Colonic mucosa (tissue), 4 donors: Measurements from ENCODE around the gene OR5K4. TPM values are rescaled to one million over a fixed set of nuclear protein-coding genes. Genes with fewer than 3 reads are reported as not detected.

Experiments used
- DNase-seq: peaks from one replicate; pipeline ENCODE4 v3.0.0-alpha.2; 2020
- H3K27ac ChIP-seq: fragments of 200-600 bp; one replicate; pipeline ENCODE4 v1.8.0; 2021
- H3K27me3 ChIP-seq: fragments of 200-600 bp; one replicate; pipeline ENCODE4 v1.8.0; 2021
- H3K36me3 ChIP-seq: fragments of 200-600 bp; one replicate; pipeline ENCODE4 v1.8.0; 2021
- H3K4me1 ChIP-seq: fragments of 200-600 bp; one replicate; pipeline ENCODE4 v1.8.0; 2021; ENCODE audit warnings: mild to moderate bottlenecking
- H3K4me3 ChIP-seq: fragments of 200-600 bp; one replicate; pipeline ENCODE4 v1.8.0; 2021
- H3K9ac ChIP-seq, 2 donors: one replicate each; pipeline ENCODE4 v1.7.0; 2013; ENCODE audit warnings: control low read depth in 2 of 2, low read depth in 2 of 2, low read length in 2 of 2
- H3K9me3 ChIP-seq: fragments of 200-600 bp; one replicate; pipeline ENCODE4 v1.8.0; 2021
- CTCF ChIP-seq: fragments of 200-600 bp; IDR thresholded peaks from one replicate; pipeline ENCODE4 v1.8.0; 2022; ENCODE audit warnings: antibody characterized with exemption, mild to moderate bottlenecking
- intact Hi-C: fragments of 100-400 bp; cut with DNase I; formaldehyde crosslinking; loops from one replicate; pipeline ENCODE4 v1.14.1; 2022
- total RNA-seq, 2 donors: library from RNA; stranded (reverse); fragmentation: NEBNext Ultra II Directional in 1 of 2; extraction: Animal tissue kit (Norgen Biotek cat#: 25700) in 1 of 2; gene quantifications; one replicate each; pipeline ENCODE4 v1.2.1, GENCODE V29; 2021
- donor health status: healthy.
- donor health status: DM: no; HTN: no; CAD: no.
- donor health status: DM: no; HTN: no; CAD: no.

Gene OR5K4
- not detected for total RNA-seq

DNA sequence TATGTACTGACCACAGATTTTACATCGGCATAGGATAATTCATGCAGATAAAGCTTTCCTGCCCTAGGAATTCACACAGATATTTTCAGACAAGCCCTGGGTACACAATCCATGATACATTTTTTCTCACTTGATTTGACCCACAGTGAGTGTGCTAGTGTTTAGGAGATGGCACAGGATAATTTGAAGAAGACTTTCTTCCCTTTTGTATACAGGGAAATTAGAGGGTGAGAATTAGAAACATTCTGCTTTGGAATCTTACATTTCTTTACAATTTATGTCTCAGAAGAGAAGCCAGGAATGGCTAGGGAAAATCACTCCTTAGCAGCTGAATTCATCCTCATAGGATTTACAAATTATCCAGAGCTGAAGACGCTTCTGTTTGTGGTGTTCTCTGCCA lies at the start of gene OR5K4:
Gene OR5K4, plus strand, starts transcription at position 301 of the 400 bp plus-strand sequence. Its CDS starts 0 bp downstream, at position 301.
- Histone ChIP-seq H3K9ac (no peak within 1 kb of the TSS), H3K27me3 (no peaks in the 10 kb centered on the region), H3K36me3 (no peaks in the 10 kb centered on the region), H3K9me3 (no peaks in the 10 kb centered on the region), H3K4me3 (no peak within 1 kb of the TSS), H3K27ac (no peak within 1 kb of the TSS), H3K4me1 (no peaks in the 10 kb centered on the region)
- intact Hi-C loops = no loop called here
- DNase-seq = no peak
- TF ChIP-seq CTCF = no peak

DNA sequence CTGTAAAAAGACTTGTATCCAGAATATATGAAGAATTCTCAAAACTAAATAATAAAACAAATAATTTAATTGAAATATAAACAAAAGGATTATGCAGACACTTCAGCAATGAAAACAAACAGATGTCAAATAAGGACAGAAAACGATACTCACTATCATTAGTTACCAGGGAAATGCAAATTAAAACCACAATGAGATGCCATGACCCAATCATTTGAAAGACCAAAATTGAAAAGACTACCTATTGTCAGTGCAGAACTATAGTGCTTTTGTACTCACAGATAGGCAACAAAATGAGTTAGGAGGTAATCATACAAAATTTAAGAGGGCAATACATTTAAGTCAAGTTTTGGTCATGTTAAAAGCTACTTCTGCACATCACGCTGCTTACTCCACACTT lies 31.6 kb upstream of the OR5K4 start:
- H3K4me3 ChIP-seq = no peak overlapping the region
- H3K9ac ChIP-seq = no peak overlapping the region
- no peaks in the 10 kb centered on the region for H3K27me3 ChIP-seq
- no peak for DNase-seq
- H3K27ac ChIP-seq = no peak overlapping the region
- no peaks in the 10 kb centered on the region for H3K9me3 ChIP-seq
- no peaks in the 10 kb centered on the region for H3K36me3 ChIP-seq
- no peak for TF ChIP-seq CTCF
- intact Hi-C loops = loop anchor here (10.0 kb wide), 1 partner anchor 527 kb away; no protein-coding TSS in a partner anchor
- H3K4me1 ChIP-seq = no peaks in the 10 kb centered on the region

GRCh38 chr3:98322686-98323085 lies 31.0 kb upstream of the OR5K4 start:
- intact Hi-C loops = loop anchor here (10.0 kb wide), 1 partner anchor 528 kb away; no protein-coding TSS in a partner anchor
- H3K9ac ChIP-seq = no peak overlapping the region

GRCh38 chr3:98323425-98323824 lies 30.2 kb upstream of the OR5K4 start:
- Histone ChIP-seq H3K27ac (no peak overlapping the region), H3K4me3 (no peak overlapping the region), H3K27me3 (no peaks in the 10 kb centered on the region), H3K9me3 (no peaks in the 10 kb centered on the region), H3K9ac (no peak overlapping the region), H3K4me1 (no peaks in the 10 kb centered on the region), H3K36me3 (no peaks in the 10 kb centered on the region)
- TF ChIP-seq CTCF = no peak
- DNase-seq = no peak
- intact Hi-C loops = loop anchor here (10.0 kb wide), 1 partner anchor 529 kb away; no protein-coding TSS in a partner anchor

More at GRCh38 chr3:98322686-98323085, 31.0 kb upstream of the OR5K4 start:
- Histone ChIP-seq H3K27ac (no peak overlapping the region), H3K9me3 (no peaks in the 10 kb centered on the region), H3K27me3 (no peaks in the 10 kb centered on the region), H3K36me3 (no peaks in the 10 kb centered on the region), H3K4me1 (no peaks in the 10 kb centered on the region), H3K4me3 (no peak overlapping the region)
- TF ChIP-seq CTCF = no peak
- no peak for DNase-seq

DNA sequence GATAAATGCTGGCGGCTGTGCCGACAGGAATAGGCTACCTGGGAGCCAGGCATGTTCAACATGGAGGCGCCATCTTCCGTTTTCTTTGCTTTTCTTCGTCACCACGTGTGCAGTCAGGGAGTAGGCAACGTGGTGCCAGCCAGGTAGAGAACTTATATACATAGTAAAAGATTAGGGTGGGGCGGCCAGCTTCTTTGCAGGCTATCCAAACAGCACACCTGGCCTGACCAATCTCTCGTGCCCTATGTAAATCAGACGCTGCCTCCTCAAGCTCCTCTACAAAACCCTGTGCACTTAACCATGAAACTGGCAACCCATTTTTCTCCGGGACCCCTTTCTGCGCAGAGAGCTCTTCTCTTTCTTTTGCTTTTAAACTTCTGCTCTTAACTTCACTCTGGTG lies 28.6 kb upstream of the OR5K4 start:
- no peaks in the 10 kb centered on the region for H3K4me1 ChIP-seq
- TF ChIP-seq CTCF = no peak
- H3K27ac ChIP-seq = no peak overlapping the region
- no peaks in the 10 kb centered on the region for H3K36me3 ChIP-seq
- no peak overlapping the region for H3K9ac ChIP-seq
- H3K9me3 ChIP-seq = no peaks in the 10 kb centered on the region
- intact Hi-C loops = loop anchor here (10.0 kb wide), 1 partner anchor 530 kb away; no protein-coding TSS in a partner anchor
- no peak overlapping the region for H3K4me3 ChIP-seq
- H3K27me3 ChIP-seq = no peaks in the 10 kb centered on the region
- DNase-seq = peak; percentile 16
